Right renal cortex interstitium (tissue), 3 donors: ENCODE results near the gene SLC2A14. TPM values are rescaled to one million over a fixed set of nuclear protein-coding genes. Genes with fewer than 3 reads are reported as not detected.
"Not testable (repeated sequence)": the region's sequence is repeated elsewhere in the genome, so short reads cannot be mapped to it uniquely, and the experiment has no call there.

Experiments
- DNase-seq, 3 donors: peaks; one replicate each; pipeline ENCODE4 v3.0.0-alpha.2; 2013; ENCODE audit warnings: low read depth in 3 of 3, low spot score in 2 of 3
- polyA plus RNA-seq, 3 donors: library from polyadenylated mRNA; unstranded; fragments of 120-200 nt; gene quantifications; one replicate each; pipeline ENCODE4 v1.2.1, GENCODE V29; 2013; ENCODE audit not compliant: insufficient read length in 3 of 3

Gene SLC2A14
- polyA plus RNA-seq, 3 donors = 0.28 to 0.40 (median 0.35) TPM

DNA sequence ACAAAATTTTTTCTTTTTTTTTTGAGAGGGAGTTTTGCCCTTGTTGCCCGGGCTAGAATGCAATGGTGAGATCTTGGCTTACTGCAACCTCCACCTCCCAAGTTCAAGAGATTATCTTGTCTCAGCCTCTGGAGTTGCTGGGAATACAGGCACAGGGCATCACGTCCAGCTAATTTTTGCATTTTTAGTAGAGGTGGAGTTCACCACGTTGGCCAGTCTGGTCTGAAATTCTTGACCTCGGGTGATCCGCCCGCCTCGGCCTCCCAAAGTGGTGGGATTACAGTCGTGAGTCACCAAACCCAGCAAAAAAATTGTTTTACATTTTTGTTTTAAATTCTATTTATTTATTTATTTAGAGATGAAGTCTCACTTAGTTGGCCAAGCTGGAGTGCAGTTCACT, 4.7 kb upstream of the SLC2A14 start:
- DNase-seq = no peak

DNA sequence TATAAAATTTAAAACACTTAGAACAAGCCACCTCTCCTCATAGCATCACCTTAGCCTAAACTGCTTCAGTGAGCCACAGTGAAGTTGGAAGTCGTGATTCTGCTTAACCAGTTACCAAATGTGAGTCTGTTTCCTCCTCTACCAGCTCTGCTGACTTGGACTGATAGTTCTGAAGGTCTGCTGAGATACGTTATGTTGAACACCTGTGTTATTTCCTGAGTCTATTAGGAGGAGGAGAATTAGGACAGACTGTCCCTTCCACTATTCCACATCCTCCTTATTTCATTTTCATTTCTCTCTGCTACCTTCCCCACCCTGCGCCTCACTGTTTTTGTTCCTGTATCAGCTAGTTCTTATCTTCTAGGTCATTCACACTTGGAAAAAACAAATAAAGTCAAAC, 2.4 kb downstream of the SLC2A14 start:
- no peak for DNase-seq

GRCh38 chr12:7869137-7869536, 3.6 kb downstream of the SLC2A14 start:
- no peak for DNase-seq

DNA sequence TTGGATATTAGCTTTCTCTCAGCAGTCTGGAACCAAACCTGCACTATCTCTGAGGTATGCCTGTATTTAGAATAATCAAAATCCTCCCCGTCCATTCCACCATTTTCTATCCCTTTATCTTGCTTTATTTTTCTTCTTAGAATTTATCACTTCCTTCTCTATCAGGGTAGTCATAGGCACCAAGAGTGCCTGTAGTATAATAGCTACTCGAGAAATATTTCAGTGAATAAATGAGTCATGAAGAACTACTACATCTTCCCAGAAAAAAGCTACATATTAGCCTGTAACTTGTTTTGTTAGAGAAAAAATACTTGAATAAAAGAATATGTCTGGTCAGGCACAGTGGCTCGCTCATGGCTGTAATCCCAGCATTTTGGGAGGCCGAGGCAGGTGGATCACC, 4.3 kb downstream of the SLC2A14 start:
- no peak for DNase-seq

DNA sequence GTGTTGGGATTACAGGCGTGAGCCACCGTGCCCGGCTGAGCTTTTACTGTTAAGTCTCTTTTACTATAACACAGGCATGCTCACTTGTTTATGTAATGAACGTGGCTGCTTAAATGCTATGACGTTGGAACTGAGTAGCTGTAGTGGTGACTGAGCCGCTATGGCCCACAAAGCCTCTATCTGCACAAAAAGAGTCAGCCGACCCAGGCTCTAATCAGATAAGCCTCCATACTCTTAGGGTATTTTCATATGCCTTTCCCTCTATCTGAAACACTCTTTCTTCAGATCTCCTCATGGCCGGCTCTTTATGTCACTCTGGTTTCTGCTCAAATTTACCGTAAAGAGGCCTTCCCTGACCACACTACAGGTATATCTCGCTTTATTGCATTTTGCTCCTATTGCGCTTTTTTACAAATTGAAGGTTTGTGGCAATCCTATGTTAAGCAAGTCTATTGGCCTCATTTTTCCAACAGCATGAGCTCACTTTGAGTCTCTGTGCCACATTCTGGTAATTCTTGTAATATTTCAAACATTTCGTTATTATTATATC, 8.0 kb downstream of the SLC2A14 start:
- no peak for DNase-seq

DNA sequence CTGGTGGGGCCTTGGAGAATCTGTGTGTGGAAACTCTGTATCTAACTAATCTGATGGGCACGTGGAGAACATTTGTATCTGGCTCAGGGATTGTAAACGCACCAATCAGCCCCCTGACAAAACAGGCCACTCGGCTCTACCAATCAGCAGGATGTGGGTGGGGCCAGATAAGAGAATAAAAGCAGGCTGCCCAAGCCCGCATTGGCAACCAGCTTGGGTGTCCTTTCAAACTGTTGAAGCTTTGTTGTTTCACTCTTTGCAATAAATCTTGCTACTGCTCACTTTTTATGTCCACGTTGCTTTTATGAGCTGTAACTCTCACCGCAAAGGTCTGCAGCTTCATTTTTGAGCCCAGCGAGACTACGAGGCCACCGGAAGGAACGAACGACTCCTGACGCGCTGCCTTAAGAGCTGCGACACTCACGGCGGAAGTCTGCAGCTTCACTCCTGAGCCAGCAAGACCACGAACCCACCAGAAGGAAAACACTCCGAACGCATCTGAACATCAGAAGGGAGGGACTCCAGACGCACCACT, 9.8 kb downstream of the SLC2A14 start:
- DNase-seq = peak in 1 of 3 donors; percentile 15

DNA sequence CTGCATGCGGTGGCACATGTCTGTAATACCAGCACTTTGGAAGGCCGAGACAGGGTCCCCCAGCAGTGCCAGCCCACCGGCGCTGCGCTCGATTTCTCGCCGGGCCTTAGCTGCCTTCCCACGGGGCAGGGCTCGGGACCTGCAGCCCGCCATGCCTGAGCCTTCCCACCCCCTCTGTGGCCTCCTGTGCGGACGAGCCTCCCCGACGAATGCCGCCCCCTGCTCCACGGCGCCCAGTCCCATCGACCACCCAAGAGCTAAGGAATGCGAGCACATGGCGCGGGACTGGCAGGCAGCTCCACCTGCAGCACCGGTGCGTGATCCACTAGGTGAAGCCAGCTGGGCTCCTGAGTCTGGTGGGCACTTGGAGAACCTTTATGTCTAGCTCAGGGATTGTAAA, 10.4 kb downstream of the SLC2A14 start:
- not testable (repeated sequence) for DNase-seq

DNA sequence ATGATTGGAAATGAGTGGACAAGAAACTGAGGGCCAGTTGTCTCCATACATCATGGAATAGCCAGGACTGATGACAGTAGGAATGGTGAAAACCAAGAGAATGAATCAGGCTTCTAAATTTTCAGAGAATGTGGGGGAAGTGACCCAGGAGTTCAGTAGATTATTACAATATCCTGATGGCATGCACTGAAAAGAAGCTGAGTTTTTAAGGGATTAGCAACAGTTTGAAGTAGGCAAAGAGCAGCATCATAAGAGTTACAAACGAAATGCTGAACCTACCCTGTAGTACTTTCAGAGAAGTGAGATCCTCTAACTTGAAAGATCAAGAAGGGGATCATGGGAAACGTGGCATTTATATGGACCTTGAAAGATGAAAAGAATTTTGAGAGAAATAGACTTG, 13.2 kb downstream of the SLC2A14 start:
- no peak for DNase-seq

DNA sequence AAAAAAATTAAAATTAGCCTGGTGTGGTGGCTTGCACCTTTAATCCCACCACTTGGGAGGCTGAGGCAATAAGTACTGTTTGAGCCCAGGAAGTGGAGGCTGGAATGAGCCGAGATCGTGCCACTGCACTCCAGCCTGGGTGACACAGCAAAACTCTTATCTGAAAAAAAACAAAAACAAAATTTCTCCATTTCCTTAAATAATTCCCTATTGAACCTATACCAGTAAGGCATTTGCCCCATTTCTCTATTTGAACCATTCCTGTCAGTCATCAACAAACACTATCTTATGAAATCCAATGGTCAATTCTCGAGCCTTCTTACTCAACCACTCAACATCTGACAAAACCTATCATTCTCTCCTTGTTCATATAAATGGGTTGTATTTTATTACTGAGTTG, 14.7 kb downstream of the SLC2A14 start:
- no peak for DNase-seq

DNA sequence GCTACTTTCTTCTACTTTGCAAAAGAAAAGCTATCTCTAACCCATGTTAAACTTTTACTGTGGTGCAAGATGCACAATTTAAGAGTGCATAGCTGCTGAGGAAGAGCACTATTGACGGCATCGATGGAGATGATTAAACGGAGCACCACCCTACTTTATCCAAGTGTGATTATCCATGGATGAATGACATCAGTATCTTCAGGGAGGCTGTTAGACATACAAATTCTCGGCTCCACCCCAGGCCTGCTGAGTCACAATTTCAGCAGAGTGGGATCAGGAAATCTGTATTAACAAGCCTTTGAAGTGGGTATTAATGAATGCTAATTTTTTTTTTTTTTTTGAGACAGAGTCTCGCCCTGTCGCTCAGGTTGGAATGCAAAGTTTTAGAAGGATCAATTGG, 16.2 kb downstream of the SLC2A14 start:
- no peak for DNase-seq

GRCh38 chr12:7853557-7853956, 19.2 kb downstream of the SLC2A14 start:
- no peak for DNase-seq

DNA sequence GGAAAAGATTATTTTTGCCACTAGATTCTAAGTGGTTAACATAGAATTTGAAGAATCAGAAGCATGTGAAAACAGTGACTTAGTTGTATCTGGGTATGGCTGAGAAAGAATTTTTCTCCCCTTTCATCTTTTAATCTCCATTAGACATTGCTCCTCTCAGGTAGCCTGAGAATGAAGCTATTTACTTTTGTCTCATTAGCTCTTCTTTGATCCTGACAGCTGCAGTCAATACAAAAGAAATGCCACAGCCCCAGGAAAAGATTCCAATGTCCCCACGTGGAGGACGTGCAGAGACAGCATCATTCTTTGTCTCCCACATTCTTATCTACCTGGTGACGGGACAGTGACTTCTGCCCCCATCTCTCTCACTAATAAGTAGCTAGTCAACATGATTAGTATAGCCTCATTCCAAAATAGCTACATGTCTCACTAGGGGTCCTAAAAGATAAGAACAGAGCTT, 21.1 kb downstream of the SLC2A14 start:
- DNase-seq = not testable (repeated sequence)

- not testable (repeated sequence) for DNase-seq
Observed at GRCh38 chr12:7850099-7850498, 22.6 kb downstream of the SLC2A14 start.

- not testable (repeated sequence) for DNase-seq
Observed at GRCh38 chr12:7848098-7848422, 24.7 kb downstream of the SLC2A14 start.

DNA sequence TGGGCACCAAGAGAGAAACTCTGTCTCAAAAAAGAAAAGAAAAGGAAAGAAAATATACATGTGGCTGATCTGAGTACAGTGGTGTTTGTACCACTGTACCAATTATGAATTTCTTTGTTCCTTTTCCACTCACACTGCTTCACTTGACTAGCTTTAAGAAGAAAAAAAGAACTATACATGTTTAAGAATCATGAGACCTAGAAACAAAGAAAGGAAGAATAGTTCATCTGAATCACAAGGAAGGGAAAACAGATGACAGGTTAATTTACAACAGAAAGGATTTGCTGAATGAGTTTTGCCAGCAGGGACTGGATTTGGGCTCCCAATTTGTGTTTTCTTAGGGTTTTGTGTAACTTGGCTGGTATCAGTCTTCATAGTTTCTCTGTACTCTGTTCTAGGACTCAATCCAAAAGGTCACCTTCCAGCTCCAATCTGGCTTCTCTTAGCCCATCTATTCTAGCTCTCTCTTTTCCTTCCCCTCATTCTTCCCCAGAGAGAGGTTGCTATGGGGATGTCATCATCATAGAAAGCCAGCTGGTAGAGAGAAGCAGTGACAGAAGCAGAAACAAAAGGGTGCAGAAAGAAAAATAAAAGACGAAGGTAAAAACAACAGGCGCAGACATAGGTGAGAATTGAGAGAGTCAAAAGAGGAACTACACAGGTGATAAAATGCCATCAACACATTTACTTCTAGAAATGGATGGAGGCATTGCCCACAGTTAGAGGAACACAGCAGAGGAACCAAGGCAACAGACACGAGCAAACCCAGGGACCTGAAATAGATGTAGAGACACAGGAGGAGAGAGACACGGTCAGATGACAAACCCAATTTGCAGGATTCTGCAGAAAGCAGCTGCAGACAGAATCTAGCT, 25.3 kb downstream of the SLC2A14 start:
- peak in 1 of 3 donors; percentile 12 for DNase-seq

DNA sequence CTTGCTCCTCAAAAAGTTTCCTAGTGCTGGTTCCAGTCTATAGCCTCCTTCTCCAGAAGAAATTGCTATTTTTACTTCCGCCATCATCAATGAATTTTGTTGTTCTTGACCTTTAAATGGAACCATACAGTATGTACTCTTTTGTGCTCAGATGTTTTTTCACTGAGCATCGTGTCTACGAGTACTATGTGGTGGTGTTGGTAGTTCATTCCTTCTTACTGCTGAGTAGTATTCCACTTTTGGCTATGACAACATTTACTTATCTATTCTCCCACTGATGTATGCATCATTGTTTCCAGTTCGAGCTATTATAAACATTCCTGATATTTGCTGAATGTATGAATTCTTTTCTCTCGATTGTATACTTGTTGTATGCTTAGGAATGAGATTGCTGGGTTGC, 28.6 kb downstream of the SLC2A14 start:
- DNase-seq = no peak

GRCh38 chr12:7843583-7843982, 29.1 kb downstream of the SLC2A14 start:
- DNase-seq = not testable (repeated sequence)

GRCh38 chr12:7843149-7843548, 29.6 kb downstream of the SLC2A14 start:
- not testable (repeated sequence) for DNase-seq

DNA sequence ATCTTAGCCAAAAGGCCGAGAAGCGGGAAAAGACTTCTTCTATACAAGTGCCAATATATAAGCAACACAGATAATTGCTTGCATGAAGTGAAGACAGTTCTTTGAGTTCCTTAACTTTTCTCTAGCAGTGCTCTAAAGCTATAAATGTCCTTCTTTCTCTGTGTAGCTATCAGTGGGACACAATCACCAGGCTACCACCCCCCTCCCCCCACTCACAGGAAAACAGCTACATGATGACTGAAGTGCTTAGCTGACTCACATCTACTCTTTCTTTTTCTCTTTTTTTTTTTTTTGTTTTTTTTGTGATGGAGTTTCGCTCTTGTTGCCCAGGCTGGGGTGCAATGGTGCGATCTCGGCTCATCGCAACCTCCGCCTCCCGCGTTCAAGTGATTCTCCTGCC, 30.3 kb downstream of the SLC2A14 start:
- DNase-seq = not testable (repeated sequence)

DNA sequence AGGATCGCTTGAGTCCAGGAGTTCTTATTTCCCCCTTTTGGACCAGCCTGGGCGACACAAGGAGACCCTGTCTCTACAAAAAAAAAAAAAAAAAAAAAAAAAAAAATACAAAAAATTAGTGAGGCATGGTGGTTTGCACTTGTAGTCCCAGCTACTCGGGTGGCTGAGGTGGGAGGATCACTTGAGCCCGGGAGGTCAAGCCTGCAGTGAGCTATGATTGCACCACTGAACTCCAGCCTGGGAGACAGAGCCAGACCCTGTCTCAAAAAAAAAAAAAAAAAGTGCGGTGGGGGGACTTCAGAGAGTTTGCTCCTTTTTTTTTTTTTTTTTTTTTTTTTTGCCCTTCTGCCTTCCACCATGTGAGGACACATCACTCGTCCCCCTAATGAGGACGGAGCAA, 32.9 kb downstream of the SLC2A14 start:
- DNase-seq = not testable (repeated sequence)

DNA sequence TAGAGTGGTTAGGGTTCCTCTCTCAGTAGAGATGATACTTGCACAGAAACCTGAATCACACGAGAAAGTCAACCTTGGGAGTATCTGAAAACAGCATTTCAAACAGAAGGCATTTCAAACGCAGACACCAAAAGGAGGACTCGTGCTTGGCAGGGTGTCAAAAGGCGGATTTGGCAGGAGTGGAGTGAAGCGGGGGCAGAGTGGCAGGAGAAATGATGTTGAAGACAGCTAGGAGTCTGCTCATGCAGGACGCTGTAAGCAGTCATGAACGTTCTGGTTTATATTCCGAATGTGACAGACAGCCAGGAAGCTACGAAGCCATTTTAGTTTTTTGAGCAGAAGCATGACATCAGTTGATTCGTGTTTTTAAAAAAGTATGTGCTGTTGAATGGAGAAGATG, 33.5 kb downstream of the SLC2A14 start:
- not testable (repeated sequence) for DNase-seq

DNA sequence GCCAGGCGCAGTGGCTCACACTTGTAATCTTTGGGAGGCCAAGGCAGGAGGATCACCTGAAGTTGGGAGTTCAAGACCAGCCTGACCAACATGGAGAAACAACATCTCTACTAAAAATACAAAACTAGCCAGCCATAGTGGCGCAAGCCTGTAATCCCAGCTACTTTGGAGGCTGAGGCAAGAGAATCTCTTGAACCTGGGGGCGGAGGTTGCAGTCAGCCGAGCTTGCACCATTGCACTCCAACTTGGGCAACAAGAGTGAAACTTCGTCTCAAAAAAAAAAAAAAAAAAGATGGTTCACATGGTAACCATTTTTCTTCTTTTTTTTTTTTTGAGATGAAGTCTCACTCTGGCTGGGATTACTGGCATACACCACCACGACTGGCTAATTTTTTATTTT, 35.3 kb downstream of the SLC2A14 start:
- no peak for DNase-seq
